Adrenal gland (tissue), 12 donors: ENCODE measurements around the gene ZNF592. TPM values are rescaled to one million over a fixed set of nuclear protein-coding genes. Genes with fewer than 3 reads are reported as not detected.

Experiments
- DNase-seq, 7 donors: peaks; one replicate each; pipeline ENCODE4 v3.0.0-alpha.2; 2019 to 2020
- H3K27ac ChIP-seq, 5 donors: fragments of 200-600 bp; sonication (generic) in 4 of 5; 1 replicate in 3 of 5; 2 replicates in 2 of 5; pipeline versions ENCODE4 v1.5.1 to v1.8.0; 2016 to 2020; ENCODE audit warnings: mild to moderate bottlenecking in 1 of 5
- H3K27me3 ChIP-seq: fragments of 200-600 bp; 2 replicates; pipeline ENCODE4 v1.8.0; 2021
- H3K36me3 ChIP-seq, 2 donors: fragments of 200-600 bp; replicated peaks in 1 of 2; 1 replicate in 1 of 2; 2 replicates in 1 of 2; pipeline versions ENCODE4 v1.5.1 to v1.8.0; 2018 to 2022
- H3K4me1 ChIP-seq, 2 donors: fragments of 200-600 bp; replicated peaks in 1 of 2; 1 replicate in 1 of 2; 2 replicates in 1 of 2; pipeline versions ENCODE4 v1.5.1 to v1.8.0; 2018 to 2021
- H3K4me3 ChIP-seq, 4 donors: fragments of 200-600 bp; sonication (generic) in 3 of 4; one replicate each; pipeline ENCODE4 v1.5.1; 2016 to 2018
- H3K9me3 ChIP-seq, 3 donors: fragments of 200-600 bp; sonication (generic) in 1 of 3; replicated peaks in 1 of 3; 1 replicate in 2 of 3; 2 replicates in 1 of 3; pipeline versions ENCODE4 v1.5.1 to v1.8.0; 2016 to 2021
- POLR2A ChIP-seq, 2 donors: fragments of 450-650 bp; IDR thresholded peaks; one replicate each; pipeline ENCODE4 v1.6.1; 2017; ENCODE audit warnings: antibody characterized with exemption in 2 of 2, mild to moderate bottlenecking in 2 of 2, moderate library complexity in 1 of 2
- WGBS, 4 donors: extraction: QIAGEN DNeasy Blood & Tissue Kit in 2 of 4; methylation state at CpG; one replicate each; pipeline versions ENCODE4 v1.1.5 to v1.1.7; 2013 to 2017; 5-methylcytosine and 5-hydroxymethylcytosine counted together
- intact Hi-C, 2 donors: fragments of 100-400 bp; cut with DNase I; formaldehyde crosslinking; loops; one replicate each; pipeline versions ENCODE4 v1.14.1 to v1.15.0; 2022 to 2023
- polyA plus RNA-seq, 3 donors: library from polyadenylated mRNA; stranded (reverse); fragments of 200-250 nt in 2 of 3; fragments of 350-450 nt in 1 of 3; fragmentation: Illumina TruSeq in 1 of 3; extraction: RNeasy Lipid Tissue Mini Kit (QIAGEN cat#74804) in 1 of 3; gene quantifications; one replicate each; pipeline ENCODE4 v1.2.3, GENCODE V29; 2013 to 2014
- total RNA-seq, 9 donors: library from RNA; depleted of rRNA in 4 of 9; stranded (reverse); fragments of >200 nt in 4 of 9; fragments of 120-200 nt in 1 of 9; fragmentation: NEBNext Ultra II Directional in 1 of 9; extraction: Animal tissue kit (Norgen Biotek cat#: 25700) in 1 of 9; gene quantifications; one replicate each; pipeline versions ENCODE4 v1.1.0 to v1.2.4, GENCODE V29; 2013 to 2023
- TF ChIP-seq, protein P1 (sequence below), 6 experiments: fragments of 450-650 bp in 4 of 6; fragments of 200-600 bp in 2 of 6; sonication (generic) in 1 of 6; IDR thresholded peaks; 1 replicate in 5 of 6; 2 replicates in 1 of 6; pipeline versions ENCODE4 v1.5.1 to v1.8.0; 2016 to 2021; ENCODE audit warnings: antibody characterized with exemption in 6 of 6, mild to moderate bottlenecking in 2 of 6, moderate library complexity in 1 of 6
- donor health status: healthy with polysubstance abuse.
- donor health status: Bipolar disorder and iron deficiency.
- donor health status: DM: yes; HTN: yes; CAD: no.
- donor health status: DM: no; HTN: no; CAD: no.
- donor health status: DM: no; HTN: no; CAD: no.
- donor health status: DM: yes; HTN: yes; CAD: no.

ZNF592 gene
- total and polyA plus RNA-seq, 12 donors, result 8.1 to 30.3 (median 24.2) TPM

DNA sequence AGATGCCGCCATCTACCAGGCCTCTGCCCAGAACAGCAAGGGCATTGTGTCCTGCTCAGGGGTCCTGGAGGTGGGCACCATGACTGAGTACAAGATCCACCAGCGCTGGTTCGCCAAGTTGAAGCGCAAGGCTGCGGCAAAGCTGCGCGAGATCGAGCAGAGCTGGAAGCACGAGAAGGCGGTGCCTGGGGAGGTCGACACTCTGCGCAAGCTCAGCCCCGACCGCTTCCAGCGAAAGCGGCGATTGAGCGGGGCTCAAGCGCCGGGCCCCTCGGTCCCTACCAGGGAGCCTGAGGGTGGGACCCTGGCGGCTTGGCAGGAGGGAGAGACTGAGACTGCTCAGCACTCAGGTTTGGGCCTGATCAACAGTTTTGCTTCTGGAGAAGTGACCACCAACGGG, 91.3 kb downstream of the ZNF592 start:
- WGBS, 4 donors, result 97 to 99% (median 98%) methylated on average over 23 of the region's 23 CpGs
- Histone ChIP-seq H3K9me3 (no peaks in the 10 kb centered on the region), H3K4me3 (no peak overlapping the region), H3K36me3 (peaks cover 0 to 7% of the 10 kb centered on the region in 2 donors), H3K27me3 (no peaks in the 10 kb centered on the region), H3K4me1 (peaks cover 10 to 16% of the 10 kb centered on the region in 2 donors), H3K27ac (peak overlapping the region in 2 of 5 donors; percentile 73 to 88)
- intact Hi-C loops, result no loop called here
- no peak for TF ChIP-seq POLR2A (IDR thresholded peaks at IDR 0.05)
- TF ChIP-seq, protein P1, sequence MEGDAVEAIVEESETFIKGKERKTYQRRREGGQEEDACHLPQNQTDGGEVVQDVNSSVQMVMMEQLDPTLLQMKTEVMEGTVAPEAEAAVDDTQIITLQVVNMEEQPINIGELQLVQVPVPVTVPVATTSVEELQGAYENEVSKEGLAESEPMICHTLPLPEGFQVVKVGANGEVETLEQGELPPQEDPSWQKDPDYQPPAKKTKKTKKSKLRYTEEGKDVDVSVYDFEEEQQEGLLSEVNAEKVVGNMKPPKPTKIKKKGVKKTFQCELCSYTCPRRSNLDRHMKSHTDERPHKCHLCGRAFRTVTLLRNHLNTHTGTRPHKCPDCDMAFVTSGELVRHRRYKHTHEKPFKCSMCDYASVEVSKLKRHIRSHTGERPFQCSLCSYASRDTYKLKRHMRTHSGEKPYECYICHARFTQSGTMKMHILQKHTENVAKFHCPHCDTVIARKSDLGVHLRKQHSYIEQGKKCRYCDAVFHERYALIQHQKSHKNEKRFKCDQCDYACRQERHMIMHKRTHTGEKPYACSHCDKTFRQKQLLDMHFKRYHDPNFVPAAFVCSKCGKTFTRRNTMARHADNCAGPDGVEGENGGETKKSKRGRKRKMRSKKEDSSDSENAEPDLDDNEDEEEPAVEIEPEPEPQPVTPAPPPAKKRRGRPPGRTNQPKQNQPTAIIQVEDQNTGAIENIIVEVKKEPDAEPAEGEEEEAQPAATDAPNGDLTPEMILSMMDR (IDR thresholded peaks at IDR 0.05), result no peak
- peak in 2 of 7 donors; percentile 20 to 49 for DNase-seq

GRCh38 chr15:84840255-84840654, 91.9 kb downstream of the ZNF592 start:
- Histone ChIP-seq H3K4me1 (peaks cover 10 to 16% of the 10 kb centered on the region in 2 donors), H3K36me3 (peaks cover 0 to 7% of the 10 kb centered on the region in 2 donors), H3K27ac (peak overlapping the region in 4 of 5 donors; percentile 9 to 88 (median 79)), H3K4me3 (no peak overlapping the region), H3K27me3 (no peaks in the 10 kb centered on the region), H3K9me3 (no peaks in the 10 kb centered on the region)
- 78 to 89% (median 86%) methylated on average over 7 to 10 of the region's 10 CpGs for WGBS, 4 donors
- intact Hi-C loops, result no loop called here
- no peak for TF ChIP-seq POLR2A (IDR thresholded peaks at IDR 0.05)
- TF ChIP-seq, protein P1 (IDR thresholded peaks at IDR 0.05), result no peak
- DNase-seq, result peak in 2 of 7 donors; percentile 28 to 55

GRCh38 chr15:84840741-84841429, 92.5 kb downstream of the ZNF592 start:
- Histone ChIP-seq H3K4me3 (no peak overlapping the region), H3K27ac (peak overlapping the region in 4 of 5 donors; percentile 30 to 88 (median 79)), H3K27me3 (no peaks in the 10 kb centered on the region), H3K4me1 (peaks cover 10 to 16% of the 10 kb centered on the region in 2 donors), H3K36me3 (peaks cover 0 to 7% of the 10 kb centered on the region in 2 donors), H3K9me3 (no peaks in the 10 kb centered on the region)
- intact Hi-C loops, result no loop called here
- DNase-seq, result peak; percentile 87 to 96 (median 94)
- WGBS, 4 donors, result 56 to 65% (median 62%) methylated on average over 7 to 12 of the region's 12 CpGs
- TF ChIP-seq POLR2A (IDR thresholded peaks at IDR 0.05), result peak in 1 of 2 donors; percentile 36
- TF ChIP-seq, protein P1 (IDR thresholded peaks at IDR 0.05), result peak in 1 of 6 experiments; percentile 4

GRCh38 chr15:84842781-84843180, 94.4 kb downstream of the ZNF592 start:
- Histone ChIP-seq H3K36me3 (peaks cover 0 to 7% of the 10 kb centered on the region in 2 donors), H3K4me1 (peaks cover 10 to 16% of the 10 kb centered on the region in 2 donors), H3K9me3 (peaks cover 0 to 4% (median 0%) of the 10 kb centered on the region in 3 donors), H3K27ac (no peak overlapping the region), H3K4me3 (no peak overlapping the region), H3K27me3 (no peaks in the 10 kb centered on the region)
- TF ChIP-seq POLR2A (IDR thresholded peaks at IDR 0.05), result no peak
- TF ChIP-seq, protein P1 (IDR thresholded peaks at IDR 0.05), result no peak
- WGBS, 4 donors, result 92 to 100% (median 97%) methylated on average over 1 of the region's 1 CpG
- DNase-seq, result peak in 1 of 7 donors; percentile 17
- intact Hi-C loops, result no loop called here
